Stomach (tissue), 19 donors: ENCODE data around the gene MUC7. TPM values are rescaled to one million over a fixed set of nuclear protein-coding genes. Genes with fewer than 3 reads are reported as not detected.

Source experiments
- DNase-seq, 2 donors: peaks; one replicate each; pipeline versions ENCODE4 v3.0.0 to v3.0.0-alpha.2; 2013 to 2019
- H3K27ac ChIP-seq, 5 donors: fragments of 200-600 bp in 4 of 5; sonication (generic) in 4 of 5; one replicate each; pipeline ENCODE4 v1.5.1; 2013 to 2019; ENCODE audit warnings: mild to moderate bottlenecking in 1 of 5, moderate library complexity in 1 of 5
- H3K27me3 ChIP-seq, 3 donors: fragments of 200-600 bp; sonication (generic); one replicate each; pipeline ENCODE4 v1.5.1; 2017 to 2019; ENCODE audit warnings: mixed run types in 1 of 3
- H3K36me3 ChIP-seq, 4 donors: fragments of 200-600 bp; sonication (generic); 1 replicate in 3 of 4; 2 replicates in 1 of 4; pipeline ENCODE4 v1.5.1; 2016 to 2019
- H3K4me1 ChIP-seq, 4 donors: fragments of 200-600 bp; sonication (generic); one replicate each; pipeline ENCODE4 v1.5.1; 2016 to 2019
- H3K4me3 ChIP-seq, 4 donors: fragments of 200-600 bp; sonication (generic) in 3 of 4; one replicate each; pipeline ENCODE4 v1.5.1; 2016 to 2019; ENCODE audit warnings: mild to moderate bottlenecking in 1 of 4
- H3K9me3 ChIP-seq, 4 donors: fragments of 200-600 bp; sonication (generic); one replicate each; pipeline ENCODE4 v1.5.1; 2016 to 2019
- EP300 ChIP-seq: sonication (generic); formaldehyde crosslinking; IDR thresholded peaks from one replicate; pipeline ENCODE4 v1.6.1; 2017; ENCODE audit warnings: antibody characterized with exemption
- POLR2A ChIP-seq, 4 donors: fragments of 450-650 bp; IDR thresholded peaks; one replicate each; pipeline ENCODE4 v1.6.1; 2016; ENCODE audit warnings: antibody characterized with exemption in 4 of 4, control low read depth in 2 of 4, mild to moderate bottlenecking in 1 of 4, moderate library complexity in 1 of 4
- POLR2AphosphoS5 ChIP-seq, 3 donors: sonication (generic); formaldehyde crosslinking; IDR thresholded peaks; one replicate each; pipeline ENCODE4 v1.6.1; 2016; ENCODE audit warnings: antibody characterized with exemption in 3 of 3
- WGBS, 5 donors: extraction: QIAGEN DNeasy Blood & Tissue Kit in 3 of 5; methylation state at CpG; one replicate each; pipeline versions ENCODE4 v1.1.5 to v1.1.7; 2013 to 2018; 5-methylcytosine and 5-hydroxymethylcytosine counted together
- intact Hi-C: fragments of 100-400 bp; cut with DNase I; formaldehyde crosslinking; loops from one replicate; pipeline ENCODE4 v1.15.1; 2023; ENCODE audit warnings: low total_unique reads
- long read RNA-seq, 10 donors: transcript quantifications; one replicate each; lab custom pipeline, GENCODE V29; 2026
- polyA plus RNA-seq, 3 donors: library from polyadenylated mRNA; stranded (reverse); fragments of 200-250 nt; gene quantifications; one replicate each; pipeline ENCODE4 v1.2.3, GENCODE V29; 2013
- total RNA-seq, 5 donors: library from RNA; depleted of rRNA; stranded (reverse); fragments of >200 nt; gene quantifications; one replicate each; pipeline versions ENCODE4 v1.1.0 to v1.2.3, GENCODE V29; 2014 to 2016
- TF ChIP-seq, protein P1 (sequence below), 7 experiments: fragments of 450-650 bp in 4 of 7; fragments of 200-600 bp in 3 of 7; sonication (generic) in 3 of 7; IDR thresholded peaks; one replicate each; pipeline ENCODE4 v1.5.1; 2016 to 2019; ENCODE audit warnings: antibody characterized with exemption in 7 of 7, control low read depth in 2 of 7, mild to moderate bottlenecking in 1 of 7
- donor health status: healthy with polysubstance abuse.
- donor health status: Bipolar disorder and iron deficiency.
- donor health status: healthy.

MUC7 gene
- total RNA-seq (not detected), polyA plus RNA-seq (not detected)
- long read RNA-seq, donor 1 = 0 reads
- long read RNA-seq, donor 2 = 0 reads
- long read RNA-seq, donor 3 = 0 reads
- long read RNA-seq, donor 4 = 0 reads
- long read RNA-seq, donor 5 = 0 reads
- long read RNA-seq, donor 6 = 0 reads
- long read RNA-seq, donor 7 = 0 reads
- long read RNA-seq, donor 8 = 0 reads
- long read RNA-seq, donor 9 = 0 reads
- long read RNA-seq, donor 10 = 0 reads

DNA sequence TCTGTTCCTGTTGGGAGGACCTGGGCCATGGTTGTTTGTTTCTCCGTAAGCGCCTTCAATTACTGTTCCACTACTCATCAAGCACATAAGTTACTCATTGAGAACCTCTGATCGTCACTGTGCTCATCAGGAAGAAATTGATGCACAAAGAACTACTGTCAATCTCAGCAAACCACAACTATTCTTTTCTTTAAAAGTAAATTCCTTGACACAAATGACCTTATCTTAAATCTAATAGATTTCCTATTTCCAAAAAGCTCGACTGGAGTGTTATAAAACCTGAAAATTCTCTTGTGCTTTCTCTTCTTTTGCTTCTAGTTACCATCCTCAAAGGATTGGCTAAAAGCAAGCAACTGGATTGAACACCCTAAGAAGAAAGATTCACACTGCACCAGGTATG, at the start of gene MUC7:
Gene MUC7, plus strand, starts transcription at position 301 of the 400 bp plus-strand sequence. CDS start 1,825 bp downstream, outside the sequence.
- Histone ChIP-seq H3K27ac (no peak within 1 kb of the TSS), H3K4me1 (no peaks in the 10 kb centered on the region), H3K36me3 (no peaks in the 10 kb centered on the region), H3K9me3 (no peaks in the 10 kb centered on the region), H3K4me3 (no peak within 1 kb of the TSS), H3K27me3 (no peaks in the 10 kb centered on the region)
- TF ChIP-seq POLR2A (IDR thresholded peaks at IDR 0.05) (no peak), POLR2AphosphoS5 (IDR thresholded peaks at IDR 0.05) (no peak), EP300 (no peak)
- TF ChIP-seq, protein P1, sequence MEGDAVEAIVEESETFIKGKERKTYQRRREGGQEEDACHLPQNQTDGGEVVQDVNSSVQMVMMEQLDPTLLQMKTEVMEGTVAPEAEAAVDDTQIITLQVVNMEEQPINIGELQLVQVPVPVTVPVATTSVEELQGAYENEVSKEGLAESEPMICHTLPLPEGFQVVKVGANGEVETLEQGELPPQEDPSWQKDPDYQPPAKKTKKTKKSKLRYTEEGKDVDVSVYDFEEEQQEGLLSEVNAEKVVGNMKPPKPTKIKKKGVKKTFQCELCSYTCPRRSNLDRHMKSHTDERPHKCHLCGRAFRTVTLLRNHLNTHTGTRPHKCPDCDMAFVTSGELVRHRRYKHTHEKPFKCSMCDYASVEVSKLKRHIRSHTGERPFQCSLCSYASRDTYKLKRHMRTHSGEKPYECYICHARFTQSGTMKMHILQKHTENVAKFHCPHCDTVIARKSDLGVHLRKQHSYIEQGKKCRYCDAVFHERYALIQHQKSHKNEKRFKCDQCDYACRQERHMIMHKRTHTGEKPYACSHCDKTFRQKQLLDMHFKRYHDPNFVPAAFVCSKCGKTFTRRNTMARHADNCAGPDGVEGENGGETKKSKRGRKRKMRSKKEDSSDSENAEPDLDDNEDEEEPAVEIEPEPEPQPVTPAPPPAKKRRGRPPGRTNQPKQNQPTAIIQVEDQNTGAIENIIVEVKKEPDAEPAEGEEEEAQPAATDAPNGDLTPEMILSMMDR (IDR thresholded peaks at IDR 0.05) = no peak
- intact Hi-C loops = no loop called here
- no peak for DNase-seq
- 66 to 77% (median 70%) methylated on average over 4 of the region's 4 CpGs for WGBS, 5 donors

GRCh38 chr4:70425306-70425705, 46.7 kb upstream of the MUC7 start:
- no peak overlapping the region for H3K27ac ChIP-seq
- no peaks in the 10 kb centered on the region for H3K9me3 ChIP-seq
- TF ChIP-seq POLR2AphosphoS5 (IDR thresholded peaks at IDR 0.05) = no peak
- TF ChIP-seq, protein P1 (IDR thresholded peaks at IDR 0.05) = no peak
- no peak for TF ChIP-seq POLR2A (IDR thresholded peaks at IDR 0.05)
- no peak for TF ChIP-seq EP300
- H3K36me3 ChIP-seq = no peaks in the 10 kb centered on the region
- H3K4me1 ChIP-seq = no peaks in the 10 kb centered on the region
- WGBS, 5 donors = 68 to 87% (median 78%) methylated on average over 1 of the region's 1 CpG
- intact Hi-C loops = no loop called here
- no peak overlapping the region for H3K4me3 ChIP-seq
- DNase-seq = no peak
- H3K27me3 ChIP-seq = no peaks in the 10 kb centered on the region

GRCh38 chr4:70426789-70427188, 45.2 kb upstream of the MUC7 start:
- intact Hi-C loops = no loop called here
- no peak for TF ChIP-seq POLR2AphosphoS5 (IDR thresholded peaks at IDR 0.05)
- no peak overlapping the region for H3K4me3 ChIP-seq
- no peaks in the 10 kb centered on the region for H3K36me3 ChIP-seq
- no peaks in the 10 kb centered on the region for H3K4me1 ChIP-seq
- H3K27ac ChIP-seq = no peak overlapping the region
- H3K27me3 ChIP-seq = no peaks in the 10 kb centered on the region
- H3K9me3 ChIP-seq = peaks cover 0 to 3% (median 0%) of the 10 kb centered on the region in 4 donors
- no peak for DNase-seq

GRCh38 chr4:70437197-70437596, 34.8 kb upstream of the MUC7 start:
- TF ChIP-seq, protein P1 (IDR thresholded peaks at IDR 0.05) = no peak
- no peak for TF ChIP-seq POLR2A (IDR thresholded peaks at IDR 0.05)
- TF ChIP-seq EP300 = no peak
- TF ChIP-seq POLR2AphosphoS5 (IDR thresholded peaks at IDR 0.05) = no peak
- H3K9me3 ChIP-seq = no peaks in the 10 kb centered on the region
- H3K27ac ChIP-seq = no peak overlapping the region
- H3K4me1 ChIP-seq = no peaks in the 10 kb centered on the region
- DNase-seq = no peak
- intact Hi-C loops = no loop called here
- H3K27me3 ChIP-seq = no peaks in the 10 kb centered on the region
- H3K36me3 ChIP-seq = no peaks in the 10 kb centered on the region
- H3K4me3 ChIP-seq = no peak overlapping the region
- 54 to 70% (median 59%) methylated on average over 7 of the region's 7 CpGs for WGBS, 5 donors

DNA sequence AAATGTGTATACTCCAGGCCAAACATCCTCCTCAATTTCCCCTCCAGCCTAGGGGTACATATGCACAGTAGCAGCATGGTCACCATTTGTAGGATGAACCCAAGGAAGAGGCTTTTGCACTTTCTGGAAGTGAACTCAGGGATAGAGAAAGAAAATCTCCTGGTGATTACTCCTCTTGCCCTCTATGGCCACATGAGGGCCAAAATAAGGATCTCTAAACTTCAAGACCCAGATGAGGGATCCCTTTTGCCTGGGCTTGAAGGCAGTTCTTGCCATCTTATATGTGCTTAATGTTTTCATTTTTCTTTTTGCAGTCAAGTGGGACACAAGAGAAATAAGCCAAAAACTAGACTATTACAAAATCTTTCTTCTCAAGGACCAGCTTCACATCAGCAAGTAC, 29.5 kb upstream of the MUC7 start:
- DNase-seq = no peak
- H3K27me3 ChIP-seq = no peaks in the 10 kb centered on the region
- no peaks in the 10 kb centered on the region for H3K36me3 ChIP-seq
- H3K4me1 ChIP-seq = no peaks in the 10 kb centered on the region
- no peaks in the 10 kb centered on the region for H3K9me3 ChIP-seq
- no peak overlapping the region for H3K4me3 ChIP-seq
- no peak overlapping the region for H3K27ac ChIP-seq
- TF ChIP-seq POLR2A (IDR thresholded peaks at IDR 0.05) = no peak
- TF ChIP-seq, protein P1 (IDR thresholded peaks at IDR 0.05) = no peak
- no peak for TF ChIP-seq POLR2AphosphoS5 (IDR thresholded peaks at IDR 0.05)
- no peak for TF ChIP-seq EP300
- intact Hi-C loops = no loop called here
